HG02840 (cell line): Measurements from ENCODE around the gene LMOD3.

Experiments used
- ATAC-seq: cut with Tn5 transposase; IDR thresholded peaks from one replicate; pipeline ENCODE4 v1.9.1; 2021; ENCODE audit warnings: mild to moderate bottlenecking, moderate library complexity, moderate number of reproducible peaks; ENCODE audit not compliant: unreplicated experiment, low FRiP score

The LMOD3 gene

GRCh38 chr3:69126999-69127398, 4.6 kb upstream of the LMOD3 start:
- no peak for ATAC-seq

DNA sequence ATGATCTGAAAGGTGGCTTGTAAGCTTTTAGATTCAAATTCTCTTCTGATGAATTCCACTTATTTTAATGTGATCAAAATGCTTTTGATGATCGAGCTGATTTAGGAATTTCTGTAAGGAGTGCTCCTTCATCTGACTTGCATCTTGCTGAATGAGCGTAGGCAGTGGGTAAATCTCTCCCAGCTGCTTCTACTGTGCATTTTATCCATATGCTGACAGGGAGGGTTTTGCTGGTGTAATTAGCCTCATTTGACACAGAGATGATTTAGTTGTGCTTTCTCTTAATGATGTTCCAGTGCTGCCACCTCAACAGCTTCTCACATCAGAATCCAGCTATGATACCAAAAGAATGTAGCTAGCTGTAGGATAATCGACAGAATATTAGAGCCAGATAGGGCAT, 3.8 kb upstream of the LMOD3 start:
- no peak for ATAC-seq

GRCh38 chr3:69121950-69122349, 445 bp downstream of the LMOD3 start:
- ATAC-seq = no peak

- no peak for ATAC-seq
Observed at GRCh38 chr3:69121513-69121912, 882 bp downstream of the LMOD3 start.

GRCh38 chr3:69120879-69121464, 1.4 kb downstream of the LMOD3 start:
- ATAC-seq = peak; percentile 79

DNA sequence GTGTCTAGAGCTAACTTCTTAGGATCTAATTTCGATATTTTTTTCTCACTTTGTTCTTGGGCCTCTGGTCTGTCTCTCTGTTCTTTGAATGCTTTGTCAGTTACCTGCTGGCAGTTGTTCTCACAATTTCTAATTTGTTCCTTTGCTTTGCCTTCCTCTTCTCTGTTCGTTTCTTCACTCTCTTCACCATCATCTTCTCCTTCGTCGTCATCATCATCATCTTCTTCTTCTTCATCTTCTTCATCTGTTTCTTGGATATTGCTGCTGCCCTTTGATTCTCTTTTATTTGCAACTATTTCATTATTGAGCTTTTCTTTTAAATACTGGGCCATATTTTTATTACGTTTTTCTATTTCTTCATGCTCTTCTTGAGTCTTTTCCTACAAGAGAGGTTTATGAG, 2.7 kb downstream of the LMOD3 start:
- ATAC-seq = no peak

- no peak for ATAC-seq
Observed at GRCh38 chr3:69119138-69119537, 3.3 kb downstream of the LMOD3 start.

GRCh38 chr3:69118555-69118954, 3.8 kb downstream of the LMOD3 start:
- ATAC-seq = no peak

DNA sequence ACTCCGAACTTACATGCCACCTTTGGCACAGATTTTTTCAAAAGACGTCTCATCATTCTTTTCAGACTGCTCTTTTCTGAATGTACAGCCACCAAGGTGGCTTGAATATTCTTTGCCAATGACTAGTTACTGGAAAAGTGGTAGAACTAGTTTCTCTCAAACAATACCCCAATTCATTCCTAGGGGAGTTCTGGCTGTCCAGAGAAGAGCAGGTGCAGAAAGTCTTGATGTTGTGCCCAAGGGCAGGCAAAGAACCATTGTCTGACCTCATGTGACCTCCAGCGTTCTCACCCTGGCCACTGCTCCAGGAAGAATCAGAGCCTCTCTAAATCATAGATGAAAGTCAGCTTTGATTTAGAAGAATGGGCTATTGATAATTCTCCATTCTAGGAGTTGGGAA, 5.5 kb downstream of the LMOD3 start:
- no peak for ATAC-seq

DNA sequence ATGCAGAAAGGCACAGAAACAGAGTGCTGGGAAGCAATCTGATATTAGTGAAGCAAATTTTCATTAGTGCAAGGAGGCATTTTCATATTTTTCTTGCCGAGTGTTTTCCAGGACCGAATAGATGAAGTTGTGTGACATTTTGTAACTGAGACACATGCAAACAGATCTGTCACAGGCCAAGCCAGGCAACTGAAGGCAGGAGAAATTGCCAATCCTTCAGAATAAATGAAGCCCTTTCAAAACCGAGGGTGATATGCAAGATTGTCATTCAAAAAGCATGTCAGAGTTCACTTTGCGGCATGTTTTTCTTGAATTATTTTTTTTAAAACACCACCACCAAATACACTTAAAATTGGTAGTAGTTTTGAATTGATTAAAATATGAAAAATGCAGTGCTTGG, 6.2 kb downstream of the LMOD3 start:
- ATAC-seq = no peak

GRCh38 chr3:69115731-69116130, 6.7 kb downstream of the LMOD3 start:
- no peak for ATAC-seq

DNA sequence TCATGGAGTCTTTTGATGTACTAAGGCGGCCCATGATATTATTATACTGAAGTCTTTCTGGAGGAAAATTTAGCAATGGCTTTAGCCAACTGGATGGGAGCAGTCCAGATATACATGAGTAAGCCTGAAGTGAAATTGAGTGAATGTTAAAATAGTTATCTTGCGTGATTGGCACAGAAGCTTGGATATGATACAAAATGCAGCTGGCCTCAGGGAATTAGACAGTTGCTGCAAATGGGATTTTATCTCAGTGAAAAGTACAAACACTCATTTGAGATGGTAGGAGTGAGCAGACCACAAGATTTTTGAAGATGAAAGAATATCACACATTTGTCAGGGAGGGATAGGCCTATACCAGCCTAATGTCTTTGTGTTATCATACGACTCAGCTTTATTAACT, 8.9 kb downstream of the LMOD3 start:
- no peak for ATAC-seq

- ATAC-seq = no peak
Observed at GRCh38 chr3:69110941-69111546, 11.4 kb downstream of the LMOD3 start.

- no peak for ATAC-seq
Observed at GRCh38 chr3:69108811-69109210, 13.6 kb downstream of the LMOD3 start.

- ATAC-seq = no peak
Observed at GRCh38 chr3:69107841-69108240, 14.6 kb downstream of the LMOD3 start.

DNA sequence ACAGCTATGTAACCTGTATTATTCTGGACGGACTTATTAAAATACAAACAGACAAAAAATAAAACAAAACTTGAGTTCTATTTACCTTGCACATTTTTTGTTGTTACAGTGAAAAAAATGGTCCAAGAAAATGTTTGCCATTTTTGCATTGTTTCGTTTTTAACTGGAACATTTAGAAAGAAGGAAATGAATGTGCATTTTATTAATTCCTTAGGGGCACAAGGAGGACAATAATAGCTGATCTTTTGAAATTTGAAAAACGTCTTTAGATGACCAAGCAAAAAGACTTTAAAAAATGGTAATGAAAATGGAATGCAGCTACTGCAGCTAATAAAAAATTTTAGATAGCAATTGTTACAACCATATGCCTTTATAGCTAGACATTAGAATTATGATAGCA, 17.1 kb downstream of the LMOD3 start:
- ATAC-seq = no peak

DNA sequence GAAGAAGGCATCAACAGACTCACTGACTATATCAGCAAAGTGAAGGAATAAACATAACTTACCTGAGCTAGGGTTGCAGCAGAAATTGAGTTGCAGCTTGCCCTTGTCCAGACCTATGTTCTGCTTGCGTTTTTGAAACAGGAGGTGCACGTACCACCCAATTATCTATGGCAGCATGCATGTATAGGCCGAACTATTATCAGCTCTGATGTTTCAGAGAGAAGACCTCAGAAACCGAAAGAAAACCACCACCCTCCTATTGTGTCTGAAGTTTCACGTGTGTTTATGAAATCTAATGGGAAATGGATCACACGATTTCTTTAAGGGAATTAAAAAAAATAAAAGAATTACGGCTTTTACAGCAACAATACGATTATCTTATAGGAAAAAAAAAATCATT, 17.8 kb downstream of the LMOD3 start:
- no peak for ATAC-seq

DNA sequence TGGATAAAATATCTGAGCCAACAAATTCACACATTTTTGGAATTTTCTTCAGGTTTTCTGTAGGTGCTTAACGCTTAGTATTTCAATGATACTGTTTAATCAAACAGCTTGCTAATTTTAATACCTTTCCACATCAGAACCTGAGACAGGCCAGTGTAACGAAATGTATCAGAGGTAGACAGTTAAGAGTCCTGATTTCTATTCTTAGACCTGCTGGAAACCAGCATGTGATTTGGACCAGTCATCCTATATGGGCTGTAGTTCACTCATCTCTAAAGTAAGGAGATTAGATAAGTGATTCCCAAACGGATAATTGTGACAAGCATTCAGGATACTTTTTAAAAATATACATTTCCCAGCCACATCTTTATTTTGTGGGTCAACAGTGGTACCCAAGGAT, 19.3 kb downstream of the LMOD3 start:
- ATAC-seq = no peak

GRCh38 chr3:69102384-69102783, 20.0 kb downstream of the LMOD3 start:
- ATAC-seq = no peak

GRCh38 chr3:69099576-69099975, 22.8 kb downstream of the LMOD3 start:
- ATAC-seq = no peak

- ATAC-seq = no peak
Observed at GRCh38 chr3:69097407-69098086, 24.8 kb downstream of the LMOD3 start.

- no peak for ATAC-seq
Observed at GRCh38 chr3:69096299-69096698, 26.1 kb downstream of the LMOD3 start.
